Activated CD4-positive, CD25-positive, alpha-beta regulatory T cell treated with anti-CD3 and anti-CD28 coated beads, Interleukin-2, amount 50 U/mL, for 16 hours (primary cell): ENCODE results near the gene NUSAP1.
A peak's percentile ranks its signal among the peaks of the same experiment; 100 is the strongest.
"Not testable (repeated sequence)": the region's sequence is repeated elsewhere in the genome, so short reads cannot be mapped to it uniquely, and the experiment has no call there.

Experiments
- DNase-seq: peaks from one replicate; pipeline ENCODE4 v3.0.0-alpha.2; 2020; ENCODE audit warnings: low read depth, low spot score

The NUSAP1 gene

GRCh38 chr15:41332194-41333025 lies at the start of gene NUSAP1, which contains the start of gene OIP5:
TSS of gene NUSAP1 (plus strand) at chr15:41332881. CDS start at chr15:41332958, 77 bp downstream.
TSS of gene OIP5 (minus strand) at chr15:41332591. CDS start at chr15:41332561, 30 bp downstream.
- DNase-seq = peak; percentile 99

DNA sequence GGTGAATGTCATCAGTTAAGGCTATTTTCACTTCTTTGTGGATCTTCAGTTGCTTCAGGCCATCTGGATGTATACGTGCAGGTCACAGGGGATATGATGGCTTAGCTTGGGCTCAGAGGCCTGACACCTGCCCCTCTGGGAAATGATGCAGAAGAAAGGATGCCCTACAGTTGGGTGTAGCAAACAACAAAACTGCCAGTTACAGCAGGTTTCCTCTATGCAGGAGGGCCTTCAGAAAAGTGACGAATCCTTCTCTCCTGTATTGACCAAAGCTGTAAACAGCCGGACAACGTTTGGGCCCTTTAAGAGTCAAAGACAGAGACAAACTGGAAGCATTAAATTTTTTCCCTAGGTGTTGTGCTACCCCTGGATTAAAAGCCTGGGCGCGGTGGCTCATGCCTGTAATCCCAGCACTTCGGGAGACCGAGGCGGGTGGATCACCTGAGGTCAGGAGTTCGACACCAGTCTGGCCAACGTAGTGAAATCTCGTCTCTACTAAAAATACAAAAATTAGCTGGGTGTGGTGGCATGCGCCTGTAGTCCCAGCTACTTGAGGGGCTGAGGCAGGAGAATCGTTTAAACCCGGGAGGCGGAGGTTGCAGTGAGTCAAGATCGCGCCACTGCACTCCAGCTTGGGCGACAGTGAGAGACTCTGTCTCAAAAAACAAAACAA lies 49.6 kb upstream of the NUSAP1 start:
- DNase-seq = not testable (repeated sequence)

DNA sequence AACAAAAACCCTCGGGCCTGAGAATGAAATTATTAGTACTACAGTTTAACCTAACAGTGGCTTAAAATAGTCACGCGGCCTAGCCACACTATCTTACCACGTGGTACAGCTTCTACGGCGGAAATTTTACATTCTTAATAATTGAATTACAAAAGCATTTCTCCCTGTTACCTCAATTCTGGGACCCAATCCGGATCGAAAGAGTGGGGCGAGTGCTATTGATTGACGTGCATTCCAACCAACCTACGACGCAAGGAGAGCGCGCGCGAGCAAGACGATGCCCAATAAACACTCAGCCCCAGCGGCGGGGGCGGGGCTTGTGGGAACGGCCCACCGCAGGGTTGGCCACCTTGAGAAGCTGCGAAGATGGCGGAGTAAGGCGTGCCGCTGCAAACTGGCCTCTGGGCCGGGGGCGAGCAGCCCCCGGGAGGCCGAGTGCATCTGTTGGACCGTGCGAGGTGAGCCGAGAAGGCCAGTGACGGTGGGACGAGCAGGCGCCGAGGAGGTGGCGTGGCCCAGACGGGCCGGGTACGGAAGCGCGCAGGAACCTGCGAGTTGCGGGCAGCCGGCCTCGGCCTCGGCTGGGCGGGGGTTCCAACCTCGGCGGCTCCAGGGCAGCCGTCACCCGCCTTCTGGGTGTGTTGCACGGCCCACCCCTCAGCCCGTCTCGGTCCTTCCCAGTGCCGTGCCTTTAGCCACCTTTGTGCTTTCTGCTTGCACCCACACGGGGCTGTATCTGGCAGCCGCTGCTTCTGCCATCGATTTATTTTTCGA lies 48.8 kb upstream of the NUSAP1 start:
- peak; percentile 98 for DNase-seq

GRCh38 chr15:41284427-41285177 lies 48.1 kb upstream of the NUSAP1 start:
- DNase-seq = no peak

DNA sequence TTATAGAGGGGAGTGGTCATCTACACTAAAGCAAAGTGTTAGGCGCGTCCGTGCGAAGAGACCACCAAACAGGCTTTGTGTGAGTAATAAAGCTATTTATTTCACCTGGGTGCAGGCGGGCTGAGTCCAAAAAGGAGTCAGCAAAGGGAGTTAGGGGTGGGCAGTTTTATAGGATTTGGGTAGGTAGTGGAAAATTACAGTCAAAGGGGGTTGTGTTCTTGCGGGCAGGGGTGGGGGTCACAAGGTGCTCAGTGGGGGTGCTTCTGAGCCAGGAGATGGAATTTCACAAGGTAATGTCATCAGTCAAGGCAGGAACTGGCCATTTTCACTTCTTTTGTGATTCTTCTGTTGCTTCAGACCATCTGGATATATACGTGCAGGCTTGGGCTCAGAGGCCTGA lies 47.4 kb upstream of the NUSAP1 start:
- no peak for DNase-seq

DNA sequence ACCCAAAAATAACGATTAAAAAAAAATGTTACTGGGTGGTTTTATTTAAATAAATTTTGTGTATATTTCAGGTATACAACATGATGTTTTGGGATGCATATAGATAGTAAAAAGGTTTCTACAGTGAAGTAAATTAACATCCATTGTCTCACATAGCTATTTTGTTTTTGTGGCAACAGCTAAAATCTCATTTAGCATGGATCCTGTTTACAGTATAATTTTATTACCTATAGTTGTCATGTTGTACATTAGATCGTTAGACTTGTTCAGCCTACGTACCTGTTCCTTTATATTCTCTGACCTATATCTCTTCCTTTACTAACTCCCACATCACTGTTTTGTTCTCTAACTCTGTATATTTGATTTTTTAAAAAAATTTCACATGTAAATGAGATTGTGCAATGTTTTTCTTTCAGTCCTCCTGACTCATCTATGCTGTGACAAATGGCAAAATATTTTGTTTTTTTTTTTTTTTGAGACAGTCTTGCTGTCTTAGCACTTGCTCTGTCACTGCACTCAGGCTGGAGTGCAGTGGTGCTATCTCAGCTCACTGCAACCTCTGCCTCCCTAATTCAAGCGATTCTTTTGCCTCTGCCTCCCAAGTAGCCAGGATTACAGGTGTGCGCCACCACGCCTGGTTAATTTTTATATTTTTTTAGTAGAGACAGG lies 45.9 kb upstream of the NUSAP1 start:
- no peak for DNase-seq

DNA sequence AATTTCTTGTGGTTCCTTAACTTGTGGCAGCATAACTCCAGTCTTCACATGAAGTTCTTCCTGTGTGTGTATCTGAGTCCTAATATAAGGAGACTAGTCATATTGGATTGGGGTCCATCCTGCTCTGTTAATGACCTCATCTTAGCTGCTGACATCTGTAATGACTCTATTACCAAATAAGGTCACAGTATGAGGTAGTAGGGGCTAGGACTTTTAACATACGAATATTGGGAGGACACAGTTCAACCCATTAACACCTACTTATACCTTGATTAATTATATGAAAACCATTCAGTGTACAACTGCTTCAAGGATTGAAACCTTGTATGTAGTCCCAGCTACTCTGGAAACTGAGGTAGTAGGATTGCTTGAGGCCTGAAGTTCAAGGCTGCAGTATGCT lies 44.2 kb upstream of the NUSAP1 start:
- no peak for DNase-seq

- DNase-seq = no peak
Observed at GRCh38 chr15:41289953-41290352, 42.7 kb upstream of the NUSAP1 start.

- DNase-seq = no peak
Observed at GRCh38 chr15:41291065-41291631, 41.5 kb upstream of the NUSAP1 start.

DNA sequence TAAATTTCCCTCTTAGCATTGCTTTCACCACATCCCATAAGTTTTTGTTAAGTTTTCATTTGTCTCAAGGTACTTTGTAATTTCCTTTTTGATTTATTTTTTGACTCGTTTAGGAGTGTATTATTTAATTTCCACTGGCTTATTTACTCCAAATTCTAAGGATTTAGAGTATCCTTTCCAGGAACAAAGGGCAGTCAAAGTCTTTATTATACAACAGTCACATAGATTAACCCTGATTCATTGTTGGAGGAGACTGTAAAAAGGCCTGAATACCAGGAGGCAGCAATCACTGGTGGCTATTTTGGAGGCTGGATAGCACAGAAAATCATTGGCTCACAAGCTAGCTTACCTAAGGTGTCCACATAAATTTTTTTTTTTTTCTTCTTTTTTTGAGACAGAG lies 40.2 kb upstream of the NUSAP1 start:
- no peak for DNase-seq

- DNase-seq = not testable (repeated sequence)
Observed at GRCh38 chr15:41301139-41301538, 31.5 kb upstream of the NUSAP1 start.

- no peak for DNase-seq
Observed at GRCh38 chr15:41301587-41301986, 31.1 kb upstream of the NUSAP1 start.

GRCh38 chr15:41304149-41304770 lies 28.4 kb upstream of the NUSAP1 start:
- DNase-seq = no peak

- DNase-seq = no peak
Observed at GRCh38 chr15:41307679-41308078, 25.0 kb upstream of the NUSAP1 start.

DNA sequence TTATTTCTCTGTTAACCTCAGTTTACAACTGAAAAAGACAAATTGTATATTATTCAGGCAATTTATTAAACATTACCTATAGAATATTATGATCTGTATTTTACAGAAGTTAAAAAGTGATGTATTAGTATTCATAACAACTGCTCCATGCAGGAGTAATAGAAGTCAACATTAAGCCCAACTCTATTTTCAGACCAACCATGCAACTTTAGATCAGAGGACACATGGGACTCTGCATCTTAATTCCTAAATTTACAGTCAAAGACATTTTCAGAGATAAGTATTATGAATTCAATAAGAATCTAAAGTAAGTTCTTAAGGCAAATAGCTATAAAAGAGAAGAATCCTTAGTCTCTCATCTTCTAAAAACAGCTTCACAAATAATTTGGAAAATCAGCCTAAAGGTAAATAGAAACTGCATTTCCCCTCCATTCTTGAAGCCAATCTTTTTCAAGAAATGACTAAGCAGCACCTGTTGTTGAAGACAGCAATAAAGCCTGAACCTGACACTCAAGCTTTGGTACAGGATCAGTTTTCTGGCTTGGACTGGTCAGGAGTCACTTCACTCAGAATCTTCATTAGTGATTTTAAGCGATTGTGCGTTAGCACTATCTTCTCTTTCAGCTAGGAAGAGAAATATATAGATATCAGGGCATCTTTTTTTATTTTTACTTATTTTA lies 23.3 kb upstream of the NUSAP1 start:
- DNase-seq = no peak

DNA sequence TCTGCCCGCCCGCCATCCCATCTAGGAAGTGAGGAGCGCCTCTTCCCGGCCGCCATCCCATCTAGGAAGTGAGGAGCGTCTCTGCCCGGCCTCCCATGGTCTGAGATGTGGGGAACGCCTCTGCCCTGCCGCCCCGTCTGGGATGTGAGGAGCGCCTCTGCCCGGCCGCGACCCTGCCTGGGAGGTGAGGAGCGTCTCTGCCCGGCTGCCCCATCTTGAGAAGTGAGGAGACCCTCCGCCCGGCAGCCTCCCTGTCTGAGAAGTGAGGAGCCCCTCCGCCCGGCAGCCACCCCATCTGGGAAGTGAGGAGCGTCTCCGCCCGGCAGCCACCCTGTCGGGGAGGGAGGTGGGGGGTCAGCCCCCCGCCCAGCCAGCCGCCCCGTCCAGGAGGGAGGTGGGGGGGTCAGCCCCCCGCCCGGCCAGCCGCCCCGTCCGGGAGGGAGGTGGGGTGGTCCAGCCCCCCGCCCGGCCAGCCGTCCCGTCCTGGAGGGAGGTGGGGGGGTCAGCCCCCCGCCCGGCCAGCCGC lies 11.8 kb upstream of the NUSAP1 start:
- not testable (repeated sequence) for DNase-seq

- DNase-seq = no peak
Observed at GRCh38 chr15:41323611-41324010, 9.1 kb upstream of the NUSAP1 start.

DNA sequence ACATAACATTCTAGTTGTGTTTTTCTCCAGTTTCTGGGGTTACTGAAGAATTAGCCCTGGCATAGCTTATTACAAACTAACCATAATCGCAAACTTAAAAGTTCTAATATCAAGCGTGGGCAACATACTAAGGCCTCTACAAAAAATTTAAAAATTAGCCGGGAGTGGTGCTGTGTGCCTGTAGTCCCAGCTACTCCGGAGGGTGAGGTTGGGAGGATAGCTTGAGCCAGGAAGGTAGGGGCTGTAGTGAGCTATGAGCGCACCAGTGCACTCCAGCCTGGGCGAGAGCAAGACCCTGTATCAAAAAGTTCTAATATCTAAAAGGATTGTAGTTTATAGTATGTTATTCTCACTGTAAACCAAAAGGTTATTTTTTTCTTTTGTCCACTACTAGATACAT lies 1.4 kb upstream of the NUSAP1 start:
- no peak for DNase-seq

DNA sequence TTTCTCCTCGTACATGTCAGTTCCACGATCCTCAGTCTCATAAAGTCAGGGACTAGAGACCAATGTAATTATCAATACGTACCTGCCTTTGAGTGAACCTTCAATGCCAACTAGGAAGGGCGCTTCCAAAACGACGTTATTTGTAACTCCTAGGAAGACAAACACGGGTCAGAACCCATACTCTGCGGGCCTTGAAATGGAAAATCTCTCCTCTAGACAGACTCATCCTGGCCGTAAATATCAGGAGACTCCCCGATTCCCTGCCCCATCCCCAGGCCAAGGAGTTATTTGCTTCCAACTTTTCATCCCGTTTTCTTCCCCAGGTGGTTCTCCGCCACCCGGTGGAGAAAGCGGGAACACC lies 868 bp upstream of the NUSAP1 start:
- DNase-seq = no peak
